Fibroblast of upper back skin (primary cell): ENCODE measurements around the gene PITPNC1.
"Not testable (repeated sequence)": the region's sequence is repeated elsewhere in the genome, so short reads cannot be mapped to it uniquely, and the experiment has no call there.

Experiments used
- DNase-seq: peaks from one replicate; pipeline ENCODE4 v3.0.0-alpha.2; 2013

PITPNC1 gene

DNA sequence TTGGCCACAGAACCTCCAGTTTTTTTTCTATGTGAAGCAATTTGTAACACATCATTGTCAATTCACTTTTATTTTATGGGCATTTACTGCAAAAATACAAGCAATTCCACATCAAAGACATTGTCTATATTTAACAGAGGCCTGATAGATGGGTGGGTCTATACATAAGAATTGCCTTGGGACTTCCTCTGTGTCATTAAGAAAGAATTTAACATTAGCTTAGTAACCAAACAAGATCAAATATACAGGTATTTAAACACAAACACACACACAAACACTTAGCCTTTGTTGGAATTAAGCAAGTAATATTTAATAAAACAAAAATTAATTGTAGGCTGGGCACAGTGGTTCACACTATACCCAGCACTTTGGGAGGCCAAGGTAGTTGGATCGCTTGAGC is 4.3 kb upstream of the PITPNC1 start:
- no peak for DNase-seq

GRCh38 chr17:67374329-67375053 is 2.6 kb upstream of the PITPNC1 start:
- peak; percentile 78 for DNase-seq

DNA sequence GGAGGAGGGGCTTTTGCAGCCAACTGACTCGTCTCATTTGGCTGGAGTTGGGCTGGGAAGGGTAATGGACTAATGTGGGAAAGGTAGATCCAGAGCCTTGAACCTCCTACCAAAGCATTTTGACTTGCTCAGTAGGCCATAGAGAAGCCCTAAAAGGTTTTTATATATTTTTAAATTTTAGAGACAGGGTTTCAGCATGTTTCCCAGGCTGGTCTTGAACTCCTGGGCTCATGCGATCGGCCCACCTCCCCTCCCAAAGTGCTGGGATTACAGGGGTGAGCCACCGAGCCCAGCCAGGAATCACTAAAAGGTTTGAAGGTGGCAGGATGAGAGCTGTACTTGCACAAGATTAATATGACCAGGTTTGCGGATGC is 2.0 kb upstream of the PITPNC1 start:
- DNase-seq, result no peak

DNA sequence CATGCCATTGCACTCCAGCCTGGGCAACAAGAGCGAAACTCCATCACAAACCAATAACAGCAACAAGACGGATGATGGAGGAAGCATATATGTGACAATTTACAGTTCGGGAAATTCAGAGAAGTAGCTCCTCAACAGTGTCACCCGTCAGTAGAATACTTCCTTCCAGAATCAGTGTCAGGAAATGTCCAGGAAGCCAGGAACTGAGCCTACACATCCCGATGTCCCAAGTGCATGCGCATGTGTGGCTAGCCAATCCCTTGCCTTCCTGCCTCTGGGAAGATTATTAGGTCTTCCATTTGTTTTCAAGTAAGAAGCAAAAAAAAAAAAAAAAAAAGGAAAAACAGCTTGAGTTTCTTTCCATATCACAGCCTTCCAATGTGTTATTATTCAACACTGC is 1.4 kb upstream of the PITPNC1 start:
- DNase-seq, result no peak

DNA sequence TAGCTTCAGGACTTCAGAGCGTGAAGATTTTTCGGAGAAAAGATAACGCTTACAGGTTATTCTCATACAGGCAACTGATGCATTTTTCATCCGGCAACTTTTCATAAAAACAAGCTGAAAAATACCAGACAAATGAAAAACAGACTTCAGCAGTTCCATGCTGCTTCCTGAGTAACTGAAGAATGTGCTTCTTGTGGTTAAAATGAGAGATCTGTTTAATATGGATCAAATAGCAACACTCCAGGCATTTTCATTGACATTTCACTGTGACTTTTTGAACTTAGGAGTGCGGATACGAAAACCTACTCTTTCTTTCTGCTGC is 705 bp upstream of the PITPNC1 start:
- peak; percentile 87 for DNase-seq

DNA sequence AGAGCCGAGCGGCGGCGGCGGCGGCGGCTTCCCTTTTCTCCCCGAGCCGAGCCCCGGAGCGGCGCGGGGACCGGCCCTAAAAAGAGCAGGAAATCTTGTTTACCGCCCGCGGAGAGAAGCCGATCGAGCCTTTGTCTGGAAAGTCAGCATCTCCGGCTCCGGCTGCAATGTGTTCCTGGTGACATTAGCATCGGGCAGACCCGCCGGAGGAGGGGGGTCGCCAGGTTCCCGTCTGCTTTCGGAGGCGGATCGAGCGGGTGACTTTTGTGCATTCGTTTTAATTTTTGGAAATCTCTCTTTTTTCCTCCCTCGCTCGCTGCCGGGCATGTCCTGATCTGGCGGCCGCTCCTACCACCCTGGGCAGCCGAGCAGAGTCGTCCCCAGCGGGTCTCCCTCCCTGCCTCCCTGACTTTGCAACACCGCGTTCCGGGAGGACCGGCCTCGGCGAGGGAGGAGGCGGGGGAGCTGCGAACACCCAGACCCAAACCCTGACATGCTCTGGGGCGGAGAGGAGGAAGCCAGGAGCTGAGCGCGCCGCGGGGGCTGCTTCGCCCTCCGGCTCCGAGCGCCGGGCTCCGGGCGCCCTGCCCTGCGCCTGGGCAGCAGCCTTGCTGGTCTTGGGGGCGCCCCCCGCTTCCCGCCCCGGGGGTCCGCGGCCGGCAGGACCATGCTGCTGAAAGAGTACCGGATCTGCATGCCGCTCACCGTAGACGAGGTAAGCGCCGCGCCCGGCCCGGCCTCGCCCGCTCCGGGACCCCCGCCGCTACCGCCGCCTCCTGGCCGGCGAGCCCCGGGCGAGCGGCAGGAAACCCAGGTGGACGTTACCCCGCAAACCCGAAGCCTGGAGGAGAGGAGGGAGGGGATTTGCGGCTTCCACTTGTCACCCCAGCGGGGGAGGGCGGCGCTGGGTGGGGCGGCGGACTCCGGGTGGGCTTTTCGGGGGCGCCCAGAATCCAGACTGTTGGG is 690 bp downstream of the PITPNC1 start:
- DNase-seq, result peak; percentile 21

GRCh38 chr17:67378454-67379250 is 1.6 kb downstream of the PITPNC1 start:
- peak; percentile 81 for DNase-seq

DNA sequence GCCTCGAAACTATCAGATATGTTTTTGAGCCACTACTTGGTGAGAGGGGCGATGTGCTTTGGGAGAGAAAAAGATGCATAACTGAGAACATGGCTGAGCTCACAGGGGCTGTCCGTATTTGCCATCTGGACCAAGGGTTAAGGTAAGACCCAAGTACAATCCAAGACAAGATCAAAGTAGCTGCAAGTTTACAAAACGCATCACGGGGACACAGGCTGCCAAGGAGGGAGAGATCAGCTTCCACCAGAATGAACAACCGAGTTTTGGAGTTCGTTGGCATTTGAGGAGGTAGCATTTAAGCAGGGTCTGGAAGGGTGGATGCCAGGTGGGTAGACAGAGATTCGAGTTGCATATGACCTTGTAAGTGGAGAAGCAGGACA is 2.2 kb downstream of the PITPNC1 start:
- DNase-seq, result no peak

GRCh38 chr17:67381929-67382257 is 4.8 kb downstream of the PITPNC1 start:
- DNase-seq, result no peak

- no peak for DNase-seq
Measured at GRCh38 chr17:67385122-67385988, 8.3 kb downstream of the PITPNC1 start.

- DNase-seq, result peak; percentile 40
Measured at GRCh38 chr17:67386965-67387551, 10.0 kb downstream of the PITPNC1 start.

DNA sequence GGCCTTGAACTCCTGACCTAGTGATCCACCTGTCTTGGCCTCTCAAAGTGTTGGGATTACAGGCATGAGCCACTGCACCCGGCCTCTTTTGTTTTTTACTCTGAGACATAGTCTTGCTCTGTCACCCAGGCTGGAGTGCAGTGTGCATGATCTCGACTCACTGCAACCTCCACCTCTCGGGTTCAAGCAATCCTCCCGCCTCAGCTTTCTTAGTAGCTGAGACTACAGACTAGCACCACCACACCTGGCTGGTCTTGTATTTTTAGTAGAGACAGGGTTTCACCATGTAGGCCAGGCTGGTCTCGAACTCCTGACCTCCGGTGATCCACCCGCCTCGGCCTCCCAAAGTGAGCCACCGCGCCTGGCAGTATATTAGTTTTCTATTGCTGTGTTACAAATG is 11.5 kb downstream of the PITPNC1 start:
- not testable (repeated sequence) for DNase-seq

DNA sequence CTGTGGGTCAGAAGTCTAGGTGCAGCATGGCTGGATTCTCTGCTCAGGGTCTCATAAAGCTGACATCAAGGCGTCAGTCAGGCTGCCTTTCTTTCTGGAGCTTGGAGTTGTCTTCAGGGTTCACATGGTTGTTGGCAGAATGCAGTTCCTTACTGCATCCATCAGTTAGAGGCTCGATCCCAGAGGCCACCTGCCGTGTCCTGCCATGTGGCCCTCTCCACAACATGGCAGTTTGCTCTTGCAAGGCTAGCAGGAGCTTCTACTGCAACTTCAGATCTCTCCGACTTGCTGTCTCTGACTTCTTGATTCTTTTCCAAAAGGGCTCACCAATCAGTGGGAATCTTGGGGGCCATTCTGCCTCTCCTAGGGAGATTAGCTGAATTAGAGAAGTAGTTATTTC is 11.9 kb downstream of the PITPNC1 start:
- DNase-seq, result no peak

DNA sequence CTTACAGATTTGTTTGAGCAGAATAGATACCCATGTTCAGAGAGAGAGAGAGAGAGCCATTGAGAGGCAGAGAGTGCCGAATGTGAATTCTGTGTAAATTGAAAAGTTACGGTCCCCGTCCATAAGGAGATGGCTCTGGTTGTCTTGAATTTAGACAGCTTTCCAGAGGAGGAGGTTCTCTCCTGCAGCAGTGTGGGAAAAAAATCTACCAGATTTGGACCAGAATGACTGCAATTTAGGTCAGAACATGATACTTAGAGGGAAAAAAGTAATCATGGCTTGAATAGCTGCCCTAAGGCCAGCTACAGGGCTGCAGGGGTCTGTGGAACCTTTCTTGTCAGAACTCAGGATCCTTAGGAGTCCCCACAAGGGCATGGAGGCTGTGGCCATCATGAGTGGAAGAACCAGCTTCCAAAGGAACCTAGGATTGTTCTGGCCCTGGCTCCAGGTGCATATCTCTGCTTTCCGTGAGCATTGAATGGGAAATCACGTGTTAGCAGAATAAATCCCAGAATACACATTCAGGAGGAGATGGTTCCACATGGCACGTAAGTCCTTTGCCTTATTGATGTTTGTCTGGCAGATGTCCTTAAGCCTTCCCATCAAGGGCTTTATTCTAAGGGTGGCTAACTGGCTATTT is 13.0 kb downstream of the PITPNC1 start:
- no peak for DNase-seq

GRCh38 chr17:67390646-67391361 is 13.7 kb downstream of the PITPNC1 start:
- DNase-seq, result peak; percentile 84

DNA sequence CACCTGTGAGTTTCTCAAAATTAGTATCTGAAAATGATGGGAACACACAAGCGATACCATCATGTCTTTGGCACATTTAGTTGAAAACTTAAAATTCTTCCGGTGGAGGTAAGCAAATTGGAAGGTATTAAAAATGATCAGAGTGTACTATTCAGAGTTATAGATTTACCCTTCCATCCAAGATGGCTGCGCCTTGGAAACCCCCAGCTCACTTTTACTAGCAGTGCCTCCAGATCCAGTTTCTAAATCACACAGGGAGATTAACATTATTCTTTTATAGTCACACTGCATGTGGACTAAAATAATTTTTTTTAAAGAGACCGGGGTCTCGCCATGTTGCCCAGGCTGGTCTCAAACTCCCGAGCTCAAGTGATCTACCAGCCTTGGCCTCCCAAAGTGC is 15.0 kb downstream of the PITPNC1 start:
- DNase-seq, result no peak

DNA sequence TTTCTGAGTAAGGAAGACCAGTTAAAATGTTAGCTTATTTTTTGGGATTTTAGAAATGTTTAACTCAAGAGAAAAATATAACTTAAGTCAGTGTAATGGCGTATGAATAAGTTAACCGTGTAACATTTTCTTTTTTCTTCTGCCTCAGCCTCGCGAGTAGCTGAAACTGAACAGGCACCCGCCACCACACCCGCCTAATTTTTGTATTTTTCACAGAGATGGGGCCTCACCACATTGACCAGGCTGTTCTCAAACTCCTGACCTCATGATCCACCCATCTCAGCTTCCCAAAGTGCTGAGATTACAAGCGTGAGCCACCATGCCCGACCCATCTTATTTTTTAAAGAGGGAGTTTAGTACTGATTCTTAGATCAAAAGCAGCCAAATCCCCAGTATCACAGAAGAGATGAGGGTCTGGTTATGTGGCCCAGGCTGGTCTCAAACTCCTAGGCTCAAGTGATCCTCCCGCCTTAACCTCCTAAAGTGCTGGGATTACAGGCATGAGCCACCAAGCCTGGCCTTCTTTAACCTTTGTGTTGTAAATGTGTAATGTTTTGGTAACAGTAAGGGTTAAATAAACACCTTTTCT is 16.8 kb downstream of the PITPNC1 start:
- DNase-seq, result no peak

DNA sequence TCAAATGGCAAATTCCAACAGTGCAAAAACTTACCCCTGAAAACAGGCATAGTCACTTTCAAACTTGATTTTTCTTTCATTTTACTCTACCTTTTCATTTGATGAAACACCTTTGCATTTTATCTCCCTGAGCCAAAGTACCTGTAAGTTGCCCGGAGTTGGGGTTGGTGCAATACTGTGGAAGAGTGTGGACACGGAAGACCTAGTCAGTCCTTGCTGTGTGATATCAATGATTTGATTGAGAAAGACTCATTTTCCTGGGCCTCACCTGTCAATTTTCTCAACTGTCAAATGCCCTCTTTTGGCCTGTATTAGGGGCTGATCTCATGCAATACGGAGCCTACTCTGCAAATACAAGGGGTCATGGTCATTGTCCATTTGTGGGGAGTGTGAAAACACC is 22.6 kb downstream of the PITPNC1 start:
- DNase-seq, result no peak

GRCh38 chr17:67400193-67400592 is 23.1 kb downstream of the PITPNC1 start:
- DNase-seq, result no peak

- no peak for DNase-seq
Measured at GRCh38 chr17:67401106-67401505, 24.0 kb downstream of the PITPNC1 start.
